SK-N-SH treated with all-trans-retinoic acid at 6 μM for 48 hours (cell line): ENCODE data around the gene ATP8A2.

Experiments
- ATAC-seq: fragments of 200-7000 bp; cut with Tn5 transposase; 3 replicates; pipeline ENCODE4 v1.9.1; 2020; ENCODE audit warnings: mild to moderate bottlenecking, moderate library complexity
- ARNTL ChIP-seq: fragments of 450-650 bp; formaldehyde crosslinking; IDR thresholded peaks from 2 replicates; pipeline ENCODE4 v1.5.0; 2020; ENCODE audit warnings: low read depth, mild to moderate bottlenecking, moderate library complexity, borderline replicate concordance
- CSRNP3 ChIP-seq: fragments of 250-450 bp; sonication (Bioruptor Pico); IDR thresholded peaks from 2 replicates; pipeline ENCODE4 v1.5.1; 2021; ENCODE audit warnings: mild to moderate bottlenecking, moderate library complexity
- ESRRG ChIP-seq: fragments of 250-450 bp; sonication (Bioruptor Pico); IDR thresholded peaks from 2 replicates; pipeline ENCODE4 v1.6.1; 2021; ENCODE audit warnings: mild to moderate bottlenecking
- GLIS3 ChIP-seq: fragments of 250-450 bp; sonication (Bioruptor Pico); IDR thresholded peaks from 2 replicates; pipeline ENCODE4 v1.5.0; 2020; ENCODE audit warnings: mild to moderate bottlenecking, moderate library complexity
- ISL1 ChIP-seq: fragments of 250-450 bp; sonication (Bioruptor Pico); IDR thresholded peaks from 2 replicates; pipeline ENCODE4 v2.1.2; 2022; ENCODE audit warnings: mild to moderate bottlenecking, moderate library complexity
- PATZ1 ChIP-seq: fragments of 250-450 bp; sonication (Bioruptor Pico); IDR thresholded peaks from 2 replicates; pipeline ENCODE4 v1.8.0; 2020; ENCODE audit warnings: mild to moderate bottlenecking, moderate library complexity, borderline replicate concordance
- PPARA ChIP-seq: fragments of 250-450 bp; sonication (Bioruptor Pico); IDR thresholded peaks from 2 replicates; pipeline ENCODE4 v1.5.0; 2020; ENCODE audit warnings: mild to moderate bottlenecking, borderline replicate concordance
- RARB ChIP-seq: fragments of 250-450 bp; sonication (Bioruptor Pico); IDR thresholded peaks from 2 replicates; pipeline ENCODE4 v1.8.0; 2021; ENCODE audit warnings: mild to moderate bottlenecking, moderate library complexity
- SNAI2 ChIP-seq: fragments of 250-450 bp; sonication (Bioruptor Pico); IDR thresholded peaks from 2 replicates; pipeline ENCODE4 v1.5.0; 2020; ENCODE audit warnings: mild to moderate bottlenecking, moderate library complexity
- TCF4 ChIP-seq: fragments of 250-450 bp; sonication (Bioruptor Pico); IDR thresholded peaks from 2 replicates; pipeline ENCODE4 v1.8.0; 2021; ENCODE audit warnings: mild to moderate bottlenecking, moderate library complexity, borderline replicate concordance
- TSHZ2 ChIP-seq: fragments of 250-450 bp; sonication (Bioruptor Pico); IDR thresholded peaks from 2 replicates; pipeline ENCODE4 v1.5.0; 2020; ENCODE audit warnings: mild to moderate bottlenecking, moderate library complexity
- ZC3H10 ChIP-seq: fragments of 250-450 bp; sonication (Bioruptor Pico); IDR thresholded peaks from 2 replicates; pipeline ENCODE4 v1.5.1; 2021; ENCODE audit warnings: mild to moderate bottlenecking, moderate library complexity
- ZFP3 ChIP-seq: fragments of 250-450 bp; sonication (Bioruptor Pico); IDR thresholded peaks from 2 replicates; pipeline ENCODE4 v1.5.0; 2020; ENCODE audit warnings: mild to moderate bottlenecking, moderate library complexity
- ZFP30 ChIP-seq: fragments of 450-650 bp; formaldehyde crosslinking; IDR thresholded peaks from 2 replicates; pipeline ENCODE4 v1.5.0; 2022; ENCODE audit warnings: mild to moderate bottlenecking, moderate library complexity
- ZNF565 ChIP-seq: fragments of 450-650 bp; formaldehyde crosslinking; conservative IDR thresholded peaks from 2 replicates; pipeline ENCODE4 v1.5.0; 2020; ENCODE audit warnings: low read depth, mild to moderate bottlenecking, moderate library complexity
- ZNF70 ChIP-seq: fragments of 450-650 bp; formaldehyde crosslinking; IDR thresholded peaks from 2 replicates; pipeline ENCODE4 v1.5.0; 2020; ENCODE audit warnings: mild to moderate bottlenecking, moderate library complexity
- ZNF8 ChIP-seq: fragments of 450-650 bp; formaldehyde crosslinking; IDR thresholded peaks from 2 replicates; pipeline ENCODE4 v1.5.0; 2020; ENCODE audit warnings: mild to moderate bottlenecking, moderate library complexity
- TF ChIP-seq, protein P1 (sequence below): fragments of 250-450 bp; sonication (Bioruptor Pico); IDR thresholded peaks from 2 replicates; pipeline ENCODE4 v1.8.0; 2021; ENCODE audit warnings: low read depth, mild to moderate bottlenecking, moderate library complexity, borderline replicate concordance

The ATP8A2 gene

GRCh38 chr13:25978961-25979360 lies 607.2 kb downstream of the ATP8A2 start:
- TF ChIP-seq TSHZ2: no peak
- no peak for TF ChIP-seq ZFP30
- no peak for TF ChIP-seq ZFP3 (CRISPR knock-in tag)
- TF ChIP-seq ZNF70: no peak
- no peak for TF ChIP-seq SNAI2
- TF ChIP-seq, protein P1, sequence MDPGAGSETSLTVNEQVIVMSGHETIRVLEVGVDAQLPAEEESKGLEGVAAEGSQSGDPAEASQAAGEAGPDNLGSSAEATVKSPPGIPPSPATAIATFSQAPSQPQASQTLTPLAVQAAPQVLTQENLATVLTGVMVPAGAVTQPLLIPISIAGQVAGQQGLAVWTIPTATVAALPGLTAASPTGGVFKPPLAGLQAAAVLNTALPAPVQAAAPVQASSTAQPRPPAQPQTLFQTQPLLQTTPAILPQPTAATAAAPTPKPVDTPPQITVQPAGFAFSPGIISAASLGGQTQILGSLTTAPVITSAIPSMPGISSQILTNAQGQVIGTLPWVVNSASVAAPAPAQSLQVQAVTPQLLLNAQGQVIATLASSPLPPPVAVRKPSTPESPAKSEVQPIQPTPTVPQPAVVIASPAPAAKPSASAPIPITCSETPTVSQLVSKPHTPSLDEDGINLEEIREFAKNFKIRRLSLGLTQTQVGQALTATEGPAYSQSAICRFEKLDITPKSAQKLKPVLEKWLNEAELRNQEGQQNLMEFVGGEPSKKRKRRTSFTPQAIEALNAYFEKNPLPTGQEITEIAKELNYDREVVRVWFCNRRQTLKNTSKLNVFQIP (CRISPR knock-in tag): no peak
- no peak for TF ChIP-seq ZNF8
- TF ChIP-seq TCF4: no peak

GRCh38 chr13:25979371-25979770 lies 607.6 kb downstream of the ATP8A2 start:
- ATAC-seq: no peak
- no peak for TF ChIP-seq CSRNP3 (CRISPR knock-in tag)
- TF ChIP-seq PATZ1 (CRISPR knock-in tag): no peak
- TF ChIP-seq TSHZ2: no peak
- TF ChIP-seq ZNF70: no peak
- TF ChIP-seq ZNF8: no peak
- TF ChIP-seq ZFP3 (CRISPR knock-in tag): no peak
- TF ChIP-seq ISL1 (CRISPR knock-in tag): no peak
- no peak for TF ChIP-seq ZNF565 (CRISPR knock-in tag)

More at GRCh38 chr13:25978961-25979360, 607.2 kb downstream of the ATP8A2 start:
- no peak for ATAC-seq

- ATAC-seq: no peak
- TF ChIP-seq ZC3H10 (CRISPR knock-in tag): no peak
- TF ChIP-seq ZFP30: no peak
- TF ChIP-seq, protein P1 (CRISPR knock-in tag): no peak
- no peak for TF ChIP-seq GLIS3
- TF ChIP-seq ZNF8: no peak
- TF ChIP-seq CSRNP3 (CRISPR knock-in tag): no peak
- no peak for TF ChIP-seq PPARA
- no peak for TF ChIP-seq ARNTL (CRISPR knock-in tag)
- no peak for TF ChIP-seq ESRRG (CRISPR knock-in tag)
- TF ChIP-seq SNAI2: no peak
- TF ChIP-seq ZFP3 (CRISPR knock-in tag): no peak
- TF ChIP-seq RARB: no peak
- no peak for TF ChIP-seq TSHZ2
- no peak for TF ChIP-seq ISL1 (CRISPR knock-in tag)
Observed at GRCh38 chr13:25980255-25980654, 608.5 kb downstream of the ATP8A2 start.
